M059J (cell line): ENCODE measurements around the gene TMEM222. TPM values are rescaled to one million over a fixed set of nuclear protein-coding genes. Genes with fewer than 3 reads are reported as not detected.
"Not testable (repeated sequence)": the region's sequence is repeated elsewhere in the genome, so short reads cannot be mapped to it uniquely, and the experiment has no call there.

Source experiments
- DNase-seq: peaks from one replicate; pipeline ENCODE4 v3.0.0-alpha.2; 2012; ENCODE audit warnings: low read depth
- total RNA-seq: library from RNA; depleted of rRNA; stranded (reverse); fragments of >200 nt; shearing (Covaris generic); gene quantifications from 2 replicates; pipeline ENCODE4 v1.2.3, GENCODE V29; 2014; rRNA removed

Gene TMEM222
- total RNA-seq, 1 experiment from 2014 or later: 52.2 TPM

GRCh38 chr1:27380224-27380623 lies 58.3 kb downstream of the TMEM222 start:
- DNase-seq: no peak

- DNase-seq: no peak
Measured at GRCh38 chr1:27380766-27381733, 59.1 kb downstream of the TMEM222 start.

- no peak for DNase-seq
Measured at GRCh38 chr1:27381969-27382762, 60.2 kb downstream of the TMEM222 start.

- DNase-seq: no peak
Measured at GRCh38 chr1:27383039-27383605, 61.2 kb downstream of the TMEM222 start, which contains the start of gene CD164L2. Gene CD164L2 (minus strand): TSS chr1:27383333. CDS start chr1:27383239, 94 bp downstream.

GRCh38 chr1:27383661-27384060 lies 61.7 kb downstream of the TMEM222 start:
- DNase-seq: no peak

- DNase-seq: not testable (repeated sequence)
Measured at GRCh38 chr1:27384797-27385196, 62.8 kb downstream of the TMEM222 start.

Other genes starting within 250 kb of the TMEM222 start
- 10.0 and 24.1 TPM in 2 replicates for gene SLC9A1, start 167.0 kb upstream of the TMEM222 start, total RNA-seq
- gene WDTC1, start 87.5 kb upstream of the TMEM222 start, total RNA-seq: 20.7 and 30.0 TPM in 2 replicates
- 1.4 and 2.9 TPM in 2 replicates for gene SYTL1, start 19.9 kb downstream of the TMEM222 start, total RNA-seq
- 9.2 and 18.1 TPM in 2 replicates for gene MAP3K6, start 44.8 kb downstream of the TMEM222 start, total RNA-seq
- gene FCN3, start 52.7 kb downstream of the TMEM222 start, total RNA-seq: not detected in 2 replicates
- gene CD164L2, start 61.2 kb downstream of the TMEM222 start, total RNA-seq: 0.15 TPM in 1 of 2 replicates, not detected in the other
- gene GPR3, start 70.5 kb downstream of the TMEM222 start, total RNA-seq: 2.0 and 2.6 TPM in 2 replicates
- gene WASF2, start 168.0 kb downstream of the TMEM222 start, total RNA-seq: 14.0 and 26.2 TPM in 2 replicates